NK-92 treated with Interleukin-12 subunit alpha and Interleukin-12 subunit beta, amount 100 ng/mL, for 24 hours (cell line): ENCODE results near the gene WDR93.

Experiments used
- DNase-seq: peaks from one replicate; lab custom pipeline; 2025; lab: John Stamatoyannopoulos, UW

The WDR93 gene

DNA sequence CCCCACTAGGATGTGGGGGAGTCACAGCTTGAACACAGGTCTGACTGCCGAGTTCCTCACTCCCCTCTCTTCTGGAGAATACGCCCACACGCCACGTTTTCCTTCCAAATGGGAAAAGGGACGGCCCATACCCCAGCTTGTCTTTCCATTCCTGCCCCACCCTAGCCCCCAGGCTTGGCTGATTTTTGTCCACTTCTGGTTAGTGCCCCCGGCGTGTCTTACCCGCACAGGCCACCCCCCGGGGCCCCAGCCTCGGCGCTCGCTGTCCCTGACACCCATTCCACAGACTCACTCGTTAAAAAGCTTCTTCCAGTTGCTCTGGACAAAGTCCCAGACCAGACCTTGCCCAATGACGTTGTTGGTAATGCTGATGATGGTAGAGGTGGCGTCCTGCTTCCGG is 100.0 kb downstream of the WDR93 start:
- no peak for DNase-seq

DNA sequence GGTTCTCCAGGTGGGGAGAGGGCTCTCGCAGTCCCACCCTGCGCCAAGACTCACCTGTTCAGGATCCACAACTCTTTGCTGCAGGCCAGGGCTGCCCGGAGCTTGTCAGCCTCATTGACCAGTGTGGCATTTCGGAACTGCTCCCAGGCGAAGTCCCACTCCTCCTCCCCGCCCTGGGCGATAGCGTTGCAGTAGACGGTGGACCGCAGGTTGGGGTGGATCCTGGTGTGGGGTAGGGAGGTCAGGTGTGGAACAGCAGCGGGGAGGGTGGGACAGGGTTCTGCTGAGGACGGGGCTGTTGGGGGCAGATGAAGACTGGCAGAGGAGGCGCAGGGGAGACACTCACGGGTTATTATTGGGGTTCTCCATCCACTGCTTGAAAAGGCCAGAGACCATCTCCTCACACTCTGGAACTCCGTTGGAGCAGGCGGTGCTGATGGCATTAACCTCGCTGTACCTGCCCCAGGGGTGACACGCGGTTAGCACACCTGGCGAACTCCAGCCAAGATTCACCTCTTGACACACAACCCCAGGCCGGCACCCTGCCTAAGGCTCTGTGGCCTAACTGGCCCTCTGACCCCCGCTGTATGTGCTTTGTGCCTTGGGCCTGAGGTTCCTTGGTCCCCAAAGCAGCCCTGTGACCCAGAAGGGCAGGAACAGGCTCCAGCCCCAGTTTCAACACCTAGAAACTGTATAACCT is 101.6 kb downstream of the WDR93 start:
- DNase-seq = no peak
